SU-DHL-6 (cell line): Measurements from ENCODE around the gene ELMO2.

Experiments used
- H2AFZ ChIP-seq: fragments of 200-600 bp; sonication (generic); 2 replicates; pipeline ENCODE4 v1.6.1; 2014; ENCODE audit warnings: low read depth, mild to moderate bottlenecking, moderate library complexity, mixed read lengths, antibody characterized with exemption, low read length; ENCODE audit not compliant: severe bottlenecking
- H3F3A ChIP-seq: fragments of 200-600 bp; shearing (Covaris generic); 2 replicates; pipeline ENCODE4 v1.6.0; 2016; ENCODE audit warnings: antibody characterized with exemption, mild to moderate bottlenecking; ENCODE audit not compliant: insufficient read depth
- H3K27ac ChIP-seq: fragments of 200-600 bp; sonication (generic); 2 replicates; pipeline ENCODE4 v1.5.1; 2016; ENCODE audit warnings: low read depth, mild to moderate bottlenecking, low read length, moderate library complexity, mixed read lengths
- H3K27me3 ChIP-seq: fragments of 200-600 bp; sonication (generic), shearing (Covaris generic); 2 replicates; pipeline ENCODE4 v1.6.0; 2014; ENCODE audit warnings: mild to moderate bottlenecking, low read length
- H3K36me3 ChIP-seq: fragments of 200-600 bp; sonication (generic); 2 replicates; pipeline ENCODE4 v1.6.1; 2014; ENCODE audit warnings: mild to moderate bottlenecking, low read length, mixed read lengths
- H3K4me2 ChIP-seq: fragments of 300-600, 200-600 bp; shearing (Covaris generic), sonication (generic); 2 replicates; pipeline ENCODE4 v1.6.0; 2014; ENCODE audit warnings: low read length, low read depth, mild to moderate bottlenecking; ENCODE audit not compliant: poor library complexity, severe bottlenecking
- H3K4me3 ChIP-seq: fragments of 200-600 bp; sonication (generic); 2 replicates; pipeline ENCODE4 v1.5.1; 2014; ENCODE audit warnings: antibody characterized with exemption, low read length, mild to moderate bottlenecking, mixed read lengths; ENCODE audit not compliant: insufficient read depth, poor library complexity, severe bottlenecking
- H3K79me2 ChIP-seq: fragments of 200-600 bp; sonication (generic); 2 replicates; pipeline ENCODE4 v1.6.1; 2014; ENCODE audit warnings: mild to moderate bottlenecking, low read length, moderate library complexity; ENCODE audit not compliant: insufficient read depth
- H3K9ac ChIP-seq: fragments of 200-600 bp; sonication (generic); 2 replicates; pipeline ENCODE4 v1.7.0; 2014; ENCODE audit warnings: mild to moderate bottlenecking, low read length
- H3K9me2 ChIP-seq: fragments of 200-600 bp; sonication (generic); replicated peaks from 2 replicates; pipeline ENCODE4 v1.6.1; 2014; ENCODE audit warnings: low read length; ENCODE audit not compliant: insufficient read depth
- H3K9me3 ChIP-seq: fragments of 200-600 bp; sonication (generic); 2 replicates; pipeline ENCODE4 v1.6.1; 2014; ENCODE audit warnings: low read length, mixed read lengths; ENCODE audit not compliant: insufficient read depth
- H4K20me1 ChIP-seq: fragments of 200-600 bp; sonication (generic); 2 replicates; pipeline ENCODE4 v1.6.1; 2014; ENCODE audit warnings: low read depth, mild to moderate bottlenecking, antibody characterized with exemption, low read length, moderate library complexity, mixed read lengths
- EZH2phosphoT487 ChIP-seq: fragments of 200-600 bp; sonication (generic), shearing (Covaris generic); conservative IDR thresholded peaks from 2 replicates; pipeline ENCODE4 v1.6.1; 2018; ENCODE audit warnings: mild to moderate bottlenecking, antibody characterized with exemption, low read length, moderate library complexity, mixed read lengths
- TF ChIP-seq, protein P1 (sequence below): fragments of 200-600 bp; sonication (generic); IDR thresholded peaks from one replicate; pipeline ENCODE4 v1.5.1; 2017; ENCODE audit warnings: antibody characterized with exemption, mild to moderate bottlenecking, low read length, moderate library complexity; ENCODE audit not compliant: insufficient read depth, poor library complexity, severe bottlenecking

The ELMO2 gene

DNA sequence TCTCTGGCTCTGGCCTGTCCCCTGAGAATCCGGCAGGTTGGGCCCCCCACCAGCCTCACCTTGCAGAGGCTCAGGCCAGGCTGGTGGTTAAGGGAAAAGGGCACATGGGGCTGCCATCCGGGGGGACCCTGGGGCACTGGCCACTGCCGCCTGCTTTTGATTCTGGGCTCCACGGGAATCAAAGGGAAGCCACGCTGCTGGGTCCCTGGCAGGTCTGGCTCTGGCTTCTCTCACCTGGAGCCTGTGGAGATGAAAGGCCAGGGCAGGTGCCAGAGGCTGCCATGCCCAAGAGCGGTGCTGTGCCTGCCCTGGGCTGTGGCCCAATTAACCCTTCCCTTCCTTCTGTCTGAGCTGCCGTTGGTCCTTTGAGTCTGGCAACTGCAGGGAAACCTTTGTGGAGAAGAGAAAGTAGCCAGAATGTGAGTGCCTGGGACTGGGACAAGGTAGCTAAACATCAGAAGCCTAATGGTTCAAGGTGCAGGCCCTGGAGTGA is 88.7 kb downstream of the ELMO2 start:
- H3K27me3 ChIP-seq, result no peaks in the 10 kb centered on the region

DNA sequence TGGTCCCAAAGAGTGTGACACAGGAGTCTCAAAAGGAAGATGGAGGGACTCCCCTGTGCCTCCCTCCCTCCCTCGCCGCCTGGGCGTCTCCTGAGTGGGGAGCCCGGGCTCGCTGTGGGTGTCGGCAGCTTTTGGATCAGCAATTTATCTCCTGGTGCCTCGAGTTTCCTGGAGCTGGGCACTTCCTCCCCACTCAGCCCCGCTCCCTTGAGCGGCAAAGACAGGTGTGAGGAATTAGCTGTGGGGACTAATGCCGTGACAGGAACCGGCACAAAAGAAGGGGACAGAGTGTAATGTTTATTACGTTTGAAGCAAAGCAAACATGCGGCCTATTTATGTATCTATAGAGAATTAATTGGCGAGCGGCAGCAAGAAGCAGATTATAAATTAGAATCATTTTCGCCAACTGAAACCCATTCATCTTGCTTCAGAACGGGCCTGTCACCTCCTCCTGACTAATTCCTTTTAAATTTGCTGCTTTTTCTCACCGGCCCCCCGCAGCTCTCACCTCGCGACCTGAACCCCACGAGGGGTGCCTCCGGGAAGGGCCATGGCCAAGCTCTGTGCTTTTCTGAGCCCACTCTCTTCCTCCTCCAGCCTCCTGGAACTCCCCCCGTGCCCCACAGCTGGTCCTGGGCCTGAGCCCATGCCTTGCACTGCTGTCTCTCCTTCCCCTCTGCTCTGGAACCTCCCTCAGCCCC is 89.3 kb downstream of the ELMO2 start:
- no peaks in the 10 kb centered on the region for H3F3A ChIP-seq
- H3K36me3 ChIP-seq, result no peaks in the 10 kb centered on the region
- H3K27me3 ChIP-seq, result no peaks in the 10 kb centered on the region
- no peak overlapping the region for H3K27ac ChIP-seq
- no peak overlapping the region for H3K4me3 ChIP-seq
- TF ChIP-seq EZH2phosphoT487, result no peak
- TF ChIP-seq, protein P1, sequence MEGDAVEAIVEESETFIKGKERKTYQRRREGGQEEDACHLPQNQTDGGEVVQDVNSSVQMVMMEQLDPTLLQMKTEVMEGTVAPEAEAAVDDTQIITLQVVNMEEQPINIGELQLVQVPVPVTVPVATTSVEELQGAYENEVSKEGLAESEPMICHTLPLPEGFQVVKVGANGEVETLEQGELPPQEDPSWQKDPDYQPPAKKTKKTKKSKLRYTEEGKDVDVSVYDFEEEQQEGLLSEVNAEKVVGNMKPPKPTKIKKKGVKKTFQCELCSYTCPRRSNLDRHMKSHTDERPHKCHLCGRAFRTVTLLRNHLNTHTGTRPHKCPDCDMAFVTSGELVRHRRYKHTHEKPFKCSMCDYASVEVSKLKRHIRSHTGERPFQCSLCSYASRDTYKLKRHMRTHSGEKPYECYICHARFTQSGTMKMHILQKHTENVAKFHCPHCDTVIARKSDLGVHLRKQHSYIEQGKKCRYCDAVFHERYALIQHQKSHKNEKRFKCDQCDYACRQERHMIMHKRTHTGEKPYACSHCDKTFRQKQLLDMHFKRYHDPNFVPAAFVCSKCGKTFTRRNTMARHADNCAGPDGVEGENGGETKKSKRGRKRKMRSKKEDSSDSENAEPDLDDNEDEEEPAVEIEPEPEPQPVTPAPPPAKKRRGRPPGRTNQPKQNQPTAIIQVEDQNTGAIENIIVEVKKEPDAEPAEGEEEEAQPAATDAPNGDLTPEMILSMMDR, result no peak
- H4K20me1 ChIP-seq, result no peaks in the 10 kb centered on the region
- no peaks in the 10 kb centered on the region for H3K79me2 ChIP-seq
- H3K9ac ChIP-seq, result no peak overlapping the region
- H2AFZ ChIP-seq, result no peak overlapping the region
- no peaks in the 10 kb centered on the region for H3K9me2 ChIP-seq
- H3K4me2 ChIP-seq, result no peak overlapping the region
- no peaks in the 10 kb centered on the region for H3K9me3 ChIP-seq

More for the DNA sequence above, 88.7 kb downstream of the ELMO2 start:
- Histone ChIP-seq H2AFZ (no peak overlapping the region), H3K36me3 (no peaks in the 10 kb centered on the region), H3K9me2 (no peaks in the 10 kb centered on the region), H3K4me2 (no peak overlapping the region), H3K27ac (no peak overlapping the region), H3K9ac (no peak overlapping the region), H3F3A (no peaks in the 10 kb centered on the region), H3K4me3 (no peak overlapping the region), H3K79me2 (no peaks in the 10 kb centered on the region), H3K9me3 (no peaks in the 10 kb centered on the region), H4K20me1 (no peaks in the 10 kb centered on the region)
- TF ChIP-seq, protein P1, result no peak
- TF ChIP-seq EZH2phosphoT487, result no peak
